GM18858 (cell line): ENCODE measurements around the gene HHIPL1.

Experiments used
- ATAC-seq: cut with Tn5 transposase; IDR thresholded peaks from one replicate; pipeline ENCODE4 v1.9.1; 2021; ENCODE audit not compliant: unreplicated experiment

Gene HHIPL1

GRCh38 chr14:99728231-99728920 lies 83.4 kb downstream of the HHIPL1 start:
- no peak for ATAC-seq

- ATAC-seq: no peak
Observed at GRCh38 chr14:99728981-99729451, 84.1 kb downstream of the HHIPL1 start.
